Sigmoid colon (tissue), 4 donors: Measurements from ENCODE around the gene FSTL1.

ENCODE experiments used
- EP300 ChIP-seq, 4 donors: sonication (generic); formaldehyde crosslinking; IDR thresholded peaks; one replicate each; pipeline ENCODE4 v1.6.1; 2017; ENCODE audit warnings: antibody characterized with exemption in 4 of 4
- POLR2A ChIP-seq, 2 donors: fragments of 450-650 bp; IDR thresholded peaks; one replicate each; pipeline ENCODE4 v1.6.1; 2016; ENCODE audit warnings: antibody characterized with exemption in 2 of 2, mild to moderate bottlenecking in 2 of 2, moderate library complexity in 2 of 2
- POLR2AphosphoS5 ChIP-seq, 4 donors: sonication (generic); formaldehyde crosslinking; IDR thresholded peaks; one replicate each; pipeline ENCODE4 v1.6.1; 2017; ENCODE audit warnings: antibody characterized with exemption in 4 of 4
- TF ChIP-seq, protein P1 (sequence below), 4 experiments: fragments of 450-650 bp in 3 of 4; fragments of 200-600 bp in 1 of 4; IDR thresholded peaks; one replicate each; pipeline ENCODE4 v1.5.1; 2016 to 2019; ENCODE audit warnings: antibody characterized with exemption in 4 of 4, mild to moderate bottlenecking in 3 of 4, moderate library complexity in 2 of 4

DNA sequence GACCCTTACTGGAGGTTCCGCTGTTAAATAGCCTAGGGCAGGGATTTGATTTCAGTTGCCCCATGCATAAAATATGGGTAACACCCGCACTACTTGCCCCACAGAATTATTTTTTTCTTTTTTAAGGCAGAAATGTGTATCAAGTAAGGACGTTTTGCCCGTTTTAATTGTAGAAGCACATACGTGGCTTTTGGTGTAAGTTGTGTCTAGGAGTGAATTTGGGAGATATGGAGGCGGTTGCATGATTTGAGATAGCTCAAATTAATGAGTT, 101.0 kb downstream of the FSTL1 start:
- TF ChIP-seq, protein P1, sequence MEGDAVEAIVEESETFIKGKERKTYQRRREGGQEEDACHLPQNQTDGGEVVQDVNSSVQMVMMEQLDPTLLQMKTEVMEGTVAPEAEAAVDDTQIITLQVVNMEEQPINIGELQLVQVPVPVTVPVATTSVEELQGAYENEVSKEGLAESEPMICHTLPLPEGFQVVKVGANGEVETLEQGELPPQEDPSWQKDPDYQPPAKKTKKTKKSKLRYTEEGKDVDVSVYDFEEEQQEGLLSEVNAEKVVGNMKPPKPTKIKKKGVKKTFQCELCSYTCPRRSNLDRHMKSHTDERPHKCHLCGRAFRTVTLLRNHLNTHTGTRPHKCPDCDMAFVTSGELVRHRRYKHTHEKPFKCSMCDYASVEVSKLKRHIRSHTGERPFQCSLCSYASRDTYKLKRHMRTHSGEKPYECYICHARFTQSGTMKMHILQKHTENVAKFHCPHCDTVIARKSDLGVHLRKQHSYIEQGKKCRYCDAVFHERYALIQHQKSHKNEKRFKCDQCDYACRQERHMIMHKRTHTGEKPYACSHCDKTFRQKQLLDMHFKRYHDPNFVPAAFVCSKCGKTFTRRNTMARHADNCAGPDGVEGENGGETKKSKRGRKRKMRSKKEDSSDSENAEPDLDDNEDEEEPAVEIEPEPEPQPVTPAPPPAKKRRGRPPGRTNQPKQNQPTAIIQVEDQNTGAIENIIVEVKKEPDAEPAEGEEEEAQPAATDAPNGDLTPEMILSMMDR (IDR thresholded peaks at IDR 0.05): no peak
- TF ChIP-seq POLR2A (IDR thresholded peaks at IDR 0.05) (no peak), POLR2AphosphoS5 (IDR thresholded peaks at IDR 0.05) (no peak), EP300 (IDR thresholded peaks at IDR 0.05) (no peak)
